GM23338 (cell line): ENCODE measurements around the gene IMPA2. TPM values are rescaled to one million over a fixed set of nuclear protein-coding genes. Genes with fewer than 3 reads are reported as not detected.
A peak's percentile ranks its signal among the peaks of the same experiment; 100 is the strongest.
"Not testable (repeated sequence)": the region's sequence is repeated elsewhere in the genome, so short reads cannot be mapped to it uniquely, and the experiment has no call there.

Experiments
- ATAC-seq: fragments of 200-7000 bp; cut with Tn5 transposase; 3 replicates; pipeline ENCODE4 v1.9.1; 2020
- DNase-seq: peaks from one replicate; pipeline ENCODE4 v3.0.0-alpha.2; 2015; ENCODE audit warnings: low spot score
- H2AFZ ChIP-seq: fragments of 200-600 bp; sonication (generic); 2 replicates; pipeline ENCODE4 v1.8.0; 2016; ENCODE audit warnings: antibody characterized with exemption, mild to moderate bottlenecking, moderate library complexity
- H3F3A ChIP-seq: fragments of 200-600 bp; sonication (generic); replicated peaks from 2 replicates; pipeline ENCODE4 v1.8.0; 2017; ENCODE audit warnings: antibody characterized with exemption, mixed run types, low read depth
- H3K27ac ChIP-seq: fragments of 200-600 bp; sonication (generic); 2 replicates; pipeline ENCODE4 v1.6.1; 2016; ENCODE audit warnings: low read depth
- H3K27me3 ChIP-seq: fragments of 200-600 bp; sonication (generic); 2 replicates; pipeline ENCODE4 v1.8.0; 2016; ENCODE audit warnings: mild to moderate bottlenecking, mixed run types, moderate library complexity; ENCODE audit not compliant: insufficient read depth
- H3K36me3 ChIP-seq: fragments of 200-600 bp; sonication (generic); 2 replicates; pipeline ENCODE4 v1.8.0; 2016; ENCODE audit warnings: mild to moderate bottlenecking; ENCODE audit not compliant: insufficient read depth
- H3K4me1 ChIP-seq: fragments of 200-600 bp; sonication (generic); 2 replicates; pipeline ENCODE4 v1.8.0; 2016; ENCODE audit warnings: mild to moderate bottlenecking, moderate library complexity; ENCODE audit not compliant: insufficient read depth
- H3K4me2 ChIP-seq: fragments of 200-600 bp; sonication (generic); 2 replicates; pipeline ENCODE4 v1.7.1; 2017; ENCODE audit warnings: mixed run types
- H3K4me3 ChIP-seq: fragments of 200-600 bp; sonication (generic); 2 replicates; pipeline ENCODE4 v1.6.1; 2016; ENCODE audit warnings: mixed run types
- H3K79me2 ChIP-seq: fragments of 200-600 bp; sonication (generic); replicated peaks from 2 replicates; pipeline ENCODE4 v1.8.0; 2017; ENCODE audit warnings: mild to moderate bottlenecking; ENCODE audit not compliant: insufficient read depth
- H3K9me2 ChIP-seq: fragments of 200-600 bp; sonication (generic); 2 replicates; pipeline ENCODE4 v1.8.0; 2017; ENCODE audit not compliant: insufficient read depth
- H4K20me1 ChIP-seq: fragments of 200-600 bp; sonication (generic); replicated peaks from 2 replicates; pipeline ENCODE4 v1.8.0; 2017; ENCODE audit warnings: mild to moderate bottlenecking; ENCODE audit not compliant: insufficient read depth
- H3K27ac Mint-ChIP-seq: 2 replicates; pipeline ENCODE4 v1.8.0; 2020; ENCODE audit warnings: inconsistent platforms, mild to moderate bottlenecking, moderate library complexity, mixed read lengths
- H3K27me3 Mint-ChIP-seq: 3 replicates; pipeline ENCODE4 v1.8.0; 2022; ENCODE audit warnings: low read depth, mild to moderate bottlenecking, moderate library complexity, mixed read lengths, inconsistent platforms; ENCODE audit not compliant: insufficient read depth, poor library complexity
- H3K36me3 Mint-ChIP-seq: 3 replicates; pipeline ENCODE4 v1.8.0; 2021; ENCODE audit warnings: low read depth, mild to moderate bottlenecking, inconsistent platforms, moderate library complexity, mixed read lengths
- H3K4me1 Mint-ChIP-seq: 3 replicates; pipeline ENCODE4 v1.8.0; 2020; ENCODE audit warnings: mild to moderate bottlenecking, inconsistent platforms, mixed read lengths
- H3K4me3 Mint-ChIP-seq: 3 replicates; pipeline ENCODE4 v1.8.0; 2021; ENCODE audit warnings: moderate library complexity, mild to moderate bottlenecking, inconsistent platforms, mixed read lengths
- H3K9me3 Mint-ChIP-seq: 3 replicates; pipeline ENCODE4 v1.8.0; 2020; ENCODE audit warnings: moderate library complexity, mild to moderate bottlenecking, inconsistent platforms, mixed read lengths
- CTCF ChIP-seq, 2 experiments: fragments of 200-600 bp in 1 of 2; sonication (generic) in 1 of 2; conservative IDR thresholded peaks; 2 replicates each; pipeline versions ENCODE4 v1.5.1 to v1.6.1; 2016 to 2017; ENCODE audit warnings: antibody characterized with exemption in 2 of 2, low read depth in 2 of 2, mild to moderate bottlenecking in 2 of 2, moderate library complexity in 1 of 2
- EZH2 ChIP-seq: fragments of 200-600 bp; sonication (generic); IDR thresholded peaks from one replicate; pipeline ENCODE4 v1.8.0; 2017; ENCODE audit warnings: antibody characterized with exemption, mild to moderate bottlenecking, low read depth; ENCODE audit not compliant: unreplicated experiment
- polyA plus RNA-seq: library from polyadenylated mRNA; unstranded; fragments of >200 nt; fragmentation: Nextera tagmentation; extraction: Ambion mirVana; gene quantifications from 2 replicates; pipeline ENCODE4 v1.2.1, GENCODE V29; 2016
- total RNA-seq: library from RNA; depleted of rRNA; stranded (reverse); fragments of >200 nt; shearing (Covaris generic); gene quantifications from 2 replicates; pipeline ENCODE4 v1.2.3, GENCODE V29; 2014
- TF ChIP-seq, protein P1 (sequence below): fragments of 250-450 bp; sonication (Bioruptor Pico); IDR thresholded peaks from 2 replicates; pipeline ENCODE4 v1.5.0; 2020; ENCODE audit warnings: mild to moderate bottlenecking, moderate library complexity

IMPA2 gene
- total and polyA plus RNA-seq, 2 experiments from 2014 or later: 50.4 to 122 TPM

DNA sequence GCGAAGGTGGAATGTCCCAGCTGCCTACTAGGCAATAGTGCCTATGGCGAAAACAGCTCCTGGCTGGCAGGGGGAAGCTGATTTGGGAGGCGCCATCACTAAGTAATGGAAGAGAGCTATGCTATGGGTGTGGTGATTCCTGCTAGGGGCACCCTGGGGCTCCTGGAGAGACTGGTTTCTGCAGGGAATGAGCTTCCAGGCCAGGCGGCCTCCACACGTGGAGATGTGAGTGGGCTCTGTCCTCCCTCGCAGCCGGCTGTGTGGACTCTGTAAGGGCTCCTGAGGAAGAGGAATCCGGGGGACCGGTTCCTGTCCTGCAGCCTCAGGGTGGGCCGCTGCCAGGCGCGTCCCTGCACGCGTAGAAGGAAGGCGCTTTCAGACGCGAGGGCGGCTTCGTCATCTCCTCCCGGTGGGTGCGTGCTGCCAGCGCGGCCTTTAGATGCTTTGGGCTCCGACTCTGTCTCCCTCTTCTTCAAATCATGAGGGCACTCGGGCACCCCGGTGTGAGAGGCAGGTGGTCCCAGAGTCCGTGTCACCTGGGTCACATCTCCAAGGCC, 56.9 kb downstream of the IMPA2 start (continued):
- TF ChIP-seq, protein P1, sequence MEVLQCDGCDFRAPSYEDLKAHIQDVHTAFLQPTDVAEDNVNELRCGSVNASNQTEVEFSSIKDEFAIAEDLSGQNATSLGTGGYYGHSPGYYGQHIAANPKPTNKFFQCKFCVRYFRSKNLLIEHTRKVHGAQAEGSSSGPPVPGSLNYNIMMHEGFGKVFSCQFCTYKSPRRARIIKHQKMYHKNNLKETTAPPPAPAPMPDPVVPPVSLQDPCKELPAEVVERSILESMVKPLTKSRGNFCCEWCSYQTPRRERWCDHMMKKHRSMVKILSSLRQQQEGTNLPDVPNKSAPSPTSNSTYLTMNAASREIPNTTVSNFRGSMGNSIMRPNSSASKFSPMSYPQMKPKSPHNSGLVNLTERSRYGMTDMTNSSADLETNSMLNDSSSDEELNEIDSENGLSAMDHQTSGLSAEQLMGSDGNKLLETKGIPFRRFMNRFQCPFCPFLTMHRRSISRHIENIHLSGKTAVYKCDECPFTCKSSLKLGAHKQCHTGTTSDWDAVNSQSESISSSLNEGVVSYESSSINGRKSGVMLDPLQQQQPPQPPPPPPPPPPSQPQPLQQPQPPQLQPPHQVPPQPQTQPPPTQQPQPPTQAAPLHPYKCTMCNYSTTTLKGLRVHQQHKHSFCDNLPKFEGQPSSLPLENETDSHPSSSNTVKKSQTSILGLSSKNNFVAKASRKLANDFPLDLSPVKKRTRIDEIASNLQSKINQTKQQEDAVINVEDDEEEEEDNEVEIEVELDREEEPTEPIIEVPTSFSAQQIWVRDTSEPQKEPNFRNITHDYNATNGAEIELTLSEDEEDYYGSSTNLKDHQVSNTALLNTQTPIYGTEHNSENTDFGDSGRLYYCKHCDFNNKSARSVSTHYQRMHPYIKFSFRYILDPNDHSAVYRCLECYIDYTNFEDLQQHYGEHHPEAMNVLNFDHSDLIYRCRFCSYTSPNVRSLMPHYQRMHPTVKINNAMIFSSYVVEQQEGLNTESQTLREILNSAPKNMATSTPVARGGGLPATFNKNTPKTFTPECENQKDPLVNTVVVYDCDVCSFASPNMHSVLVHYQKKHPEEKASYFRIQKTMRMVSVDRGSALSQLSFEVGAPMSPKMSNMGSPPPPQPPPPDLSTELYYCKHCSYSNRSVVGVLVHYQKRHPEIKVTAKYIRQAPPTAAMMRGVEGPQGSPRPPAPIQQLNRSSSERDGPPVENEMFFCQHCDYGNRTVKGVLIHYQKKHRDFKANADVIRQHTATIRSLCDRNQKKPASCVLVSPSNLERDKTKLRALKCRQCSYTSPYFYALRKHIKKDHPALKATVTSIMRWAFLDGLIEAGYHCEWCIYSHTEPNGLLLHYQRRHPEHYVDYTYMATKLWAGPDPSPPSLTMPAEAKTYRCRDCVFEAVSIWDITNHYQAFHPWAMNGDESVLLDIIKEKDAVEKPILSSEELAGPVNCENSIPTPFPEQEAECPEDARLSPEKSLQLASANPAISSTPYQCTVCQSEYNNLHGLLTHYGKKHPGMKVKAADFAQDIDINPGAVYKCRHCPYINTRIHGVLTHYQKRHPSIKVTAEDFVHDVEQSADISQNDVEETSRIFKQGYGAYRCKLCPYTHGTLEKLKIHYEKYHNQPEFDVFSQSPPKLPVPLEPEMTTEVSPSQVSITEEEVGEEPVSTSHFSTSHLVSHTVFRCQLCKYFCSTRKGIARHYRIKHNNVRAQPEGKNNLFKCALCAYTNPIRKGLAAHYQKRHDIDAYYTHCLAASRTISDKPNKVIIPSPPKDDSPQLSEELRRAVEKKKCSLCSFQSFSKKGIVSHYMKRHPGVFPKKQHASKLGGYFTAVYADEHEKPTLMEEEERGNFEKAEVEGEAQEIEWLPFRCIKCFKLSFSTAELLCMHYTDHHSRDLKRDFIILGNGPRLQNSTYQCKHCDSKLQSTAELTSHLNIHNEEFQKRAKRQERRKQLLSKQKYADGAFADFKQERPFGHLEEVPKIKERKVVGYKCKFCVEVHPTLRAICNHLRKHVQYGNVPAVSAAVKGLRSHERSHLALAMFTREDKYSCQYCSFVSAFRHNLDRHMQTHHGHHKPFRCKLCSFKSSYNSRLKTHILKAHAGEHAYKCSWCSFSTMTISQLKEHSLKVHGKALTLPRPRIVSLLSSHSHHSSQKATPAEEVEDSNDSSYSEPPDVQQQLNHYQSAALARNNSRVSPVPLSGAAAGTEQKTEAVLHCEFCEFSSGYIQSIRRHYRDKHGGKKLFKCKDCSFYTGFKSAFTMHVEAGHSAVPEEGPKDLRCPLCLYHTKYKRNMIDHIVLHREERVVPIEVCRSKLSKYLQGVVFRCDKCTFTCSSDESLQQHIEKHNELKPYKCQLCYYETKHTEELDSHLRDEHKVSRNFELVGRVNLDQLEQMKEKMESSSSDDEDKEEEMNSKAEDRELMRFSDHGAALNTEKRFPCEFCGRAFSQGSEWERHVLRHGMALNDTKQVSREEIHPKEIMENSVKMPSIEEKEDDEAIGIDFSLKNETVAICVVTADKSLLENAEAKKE (CRISPR knock-in tag): no peak

DNA sequence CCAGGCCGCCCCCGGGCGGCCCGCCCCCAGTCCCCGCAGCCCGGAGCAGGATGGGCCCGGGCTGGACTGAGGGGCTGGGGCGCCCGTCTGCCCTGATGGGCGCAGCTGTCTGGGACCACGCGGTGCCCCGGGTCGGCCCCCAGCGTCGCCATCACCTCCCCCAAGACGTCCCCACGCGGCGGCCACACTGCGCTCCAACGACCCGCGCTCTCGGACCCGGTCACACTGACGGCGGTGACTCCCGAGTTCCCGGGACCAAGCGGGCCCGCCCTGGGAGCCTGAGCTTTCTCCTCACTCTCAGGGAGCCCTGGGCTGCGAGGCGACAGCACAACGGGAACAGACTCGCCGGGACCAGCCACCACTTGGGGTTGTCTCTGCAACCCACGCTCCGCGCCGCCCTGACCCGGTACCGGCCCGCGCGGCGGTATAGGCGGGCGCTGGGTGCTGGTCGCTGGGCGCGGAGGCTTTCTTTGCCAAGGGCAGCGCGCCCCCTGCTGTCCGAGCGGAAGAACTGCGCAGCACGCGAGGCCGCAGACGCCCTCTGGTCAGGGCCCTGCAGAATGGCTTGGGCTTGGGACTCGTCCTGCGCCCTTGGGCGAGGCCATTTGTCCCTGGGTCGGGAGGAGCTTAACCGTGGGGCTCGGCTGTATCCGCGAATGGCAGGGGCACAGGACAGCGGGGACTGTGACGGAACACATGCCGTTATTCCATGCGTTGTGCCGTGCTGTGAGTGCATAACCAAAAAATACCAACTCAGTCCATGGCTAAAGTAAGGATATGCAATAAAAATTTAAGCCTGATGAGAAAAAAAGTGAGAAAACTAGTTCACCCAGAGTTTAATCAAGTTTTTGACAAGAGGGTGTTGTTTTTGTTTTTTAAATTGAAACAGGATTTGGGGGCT, 57.6 kb downstream of the IMPA2 start:
- Histone ChIP-seq H3K27me3 (peaks cover 18% of the 10 kb centered on the region), H2AFZ (peak overlapping the region; percentile 95), H3K4me1 (no peaks in the 10 kb centered on the region), H3F3A (no peaks in the 10 kb centered on the region), H3K4me2 (peak overlapping the region; percentile 95), H3K27ac (no peak overlapping the region), H3K4me3 (peak overlapping the region; percentile 71), H3K9me2 (no peaks in the 10 kb centered on the region), H3K79me2 (no peaks in the 10 kb centered on the region), H4K20me1 (no peaks in the 10 kb centered on the region), H3K36me3 (no peaks in the 10 kb centered on the region)
- TF ChIP-seq CTCF (conservative IDR thresholded peaks at IDR 0.05; ENCODE audit: low read depth in 2 of 2) (peak; percentile 83 to 97), EZH2 (no peak)
- Mint-ChIP-seq H3K4me3 (peak overlapping the region; percentile 70), H3K36me3 (no peaks in the 10 kb centered on the region; the same call in 2 of the 3 replicates), H3K9me3 (no peaks in the 10 kb centered on the region), H3K4me1 (no peaks in the 10 kb centered on the region; the same call in 1 of the 3 replicates), H3K27me3 (peaks cover 25% of the 10 kb centered on the region), H3K27ac (no peak overlapping the region)
- ATAC-seq (peak; percentile 90), DNase-seq (peak; percentile 86)

DNA sequence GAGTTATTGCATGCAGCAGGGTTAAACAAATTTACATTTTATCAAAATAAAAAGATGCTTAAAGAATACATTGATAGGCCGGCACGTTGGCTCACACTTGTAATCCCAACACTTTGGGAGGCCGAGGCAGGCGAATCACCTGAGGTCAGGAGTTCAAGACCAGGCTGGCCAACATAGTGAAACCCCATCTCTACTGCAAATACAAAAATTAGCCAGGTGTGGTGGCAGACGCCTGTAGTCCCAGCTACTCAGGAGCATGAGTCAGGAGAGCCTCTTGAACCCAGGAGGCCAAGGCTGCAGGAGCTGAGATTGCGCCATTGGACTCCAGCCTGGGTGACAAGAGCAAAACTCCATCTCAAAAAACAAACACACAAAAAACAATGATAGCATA, 58.2 kb downstream of the IMPA2 start:
- H3K4me3 ChIP-seq, H3K36me3 ChIP-seq, H3K79me2 ChIP-seq, H3K27ac ChIP-seq, H4K20me1 ChIP-seq, H3K36me3 Mint-ChIP-seq, ATAC-seq, H3K9me3 Mint-ChIP-seq, H2AFZ ChIP-seq, H3K9me2 ChIP-seq, H3K27ac Mint-ChIP-seq, H3F3A ChIP-seq, H3K4me1 ChIP-seq, DNase-seq, H3K4me1 Mint-ChIP-seq: not testable (repeated sequence)
- Histone ChIP-seq H3K4me2 (peak overlapping the region; percentile 95; the same call in 1 of the 2 replicates), H3K27me3 (peaks cover 18% of the 10 kb centered on the region)
- Mint-ChIP-seq H3K4me3 (peak overlapping the region; percentile 70; the same call in 1 of the 3 replicates), H3K27me3 (peaks cover 27% of the 10 kb centered on the region)
